Pons (tissue), 1 donor: Measurements from ENCODE around the gene KCNJ14.
A peak's percentile ranks its signal among the peaks of the same experiment; 100 is the strongest.

Source experiments
- DNase-seq: peaks from one replicate; pipeline ENCODE4 v3.0.0-alpha.2; 2016; ENCODE audit warnings: low spot score

Gene KCNJ14

DNA sequence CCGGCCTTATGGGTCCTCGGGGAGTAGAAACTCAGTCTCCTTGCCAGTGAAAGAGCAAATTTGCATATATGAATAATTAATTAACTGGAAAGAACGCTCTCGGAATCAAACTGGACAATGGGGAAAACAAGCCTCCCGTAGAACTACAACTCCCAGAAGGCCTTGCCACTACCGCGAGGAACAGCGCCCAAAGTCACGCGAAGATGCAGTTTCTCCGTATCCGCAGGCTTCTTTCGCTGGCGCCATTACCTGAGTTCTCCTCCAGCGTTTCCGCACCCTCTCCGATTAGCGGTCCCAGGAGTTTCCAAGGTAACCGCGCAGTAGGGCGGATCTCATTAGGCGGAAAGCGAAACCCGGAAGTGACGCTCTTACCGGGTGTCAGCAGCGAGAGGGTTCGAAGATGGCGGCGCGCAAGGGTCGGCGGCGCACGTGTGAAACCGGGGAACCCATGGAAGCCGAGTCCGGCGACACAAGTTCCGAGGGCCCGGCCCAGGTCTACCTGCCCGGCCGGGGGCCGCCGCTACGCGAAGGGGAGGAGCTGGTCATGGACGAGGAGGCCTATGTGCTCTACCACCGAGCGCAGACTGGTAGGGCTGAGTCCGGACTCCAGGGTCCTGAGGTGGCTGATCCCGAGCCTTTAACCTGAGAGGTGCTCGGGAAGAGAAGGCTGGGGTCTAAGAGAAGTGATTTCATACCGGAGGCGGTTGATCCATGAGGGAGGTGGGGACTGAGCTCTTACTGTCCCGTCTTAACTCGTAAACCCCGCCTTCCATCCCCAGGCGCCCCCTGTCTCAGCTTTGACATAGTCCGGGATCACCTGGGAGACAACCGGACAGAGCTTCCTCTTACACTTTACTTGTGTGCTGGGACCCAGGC, 9.5 kb upstream of the KCNJ14 start, which contains the start of gene GRWD1:
Gene GRWD1 (plus strand): TSS at position 378 of the 876 bp plus-strand sequence. CDS start 23 bp downstream, at position 401.
- peak; percentile 95 for DNase-seq

DNA sequence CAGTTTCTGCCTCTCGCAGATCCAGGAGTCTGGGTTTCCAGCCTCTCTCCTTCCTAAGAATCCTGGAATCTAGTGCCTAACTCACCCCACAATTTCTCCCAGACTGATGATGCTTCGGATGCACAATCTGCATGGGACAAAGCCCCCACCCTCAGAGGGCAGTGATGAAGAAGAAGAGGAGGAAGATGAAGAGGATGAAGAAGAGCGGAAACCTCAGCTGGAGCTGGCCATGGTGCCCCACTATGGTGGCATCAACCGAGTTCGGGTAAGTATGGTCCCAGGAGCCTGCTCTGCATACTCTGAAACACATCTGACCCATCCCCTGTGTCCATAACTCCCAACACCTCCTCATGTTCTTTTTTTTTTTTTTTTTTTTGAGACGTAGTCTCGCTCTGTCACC, 8.8 kb upstream of the KCNJ14 start:
- DNase-seq, result no peak

DNA sequence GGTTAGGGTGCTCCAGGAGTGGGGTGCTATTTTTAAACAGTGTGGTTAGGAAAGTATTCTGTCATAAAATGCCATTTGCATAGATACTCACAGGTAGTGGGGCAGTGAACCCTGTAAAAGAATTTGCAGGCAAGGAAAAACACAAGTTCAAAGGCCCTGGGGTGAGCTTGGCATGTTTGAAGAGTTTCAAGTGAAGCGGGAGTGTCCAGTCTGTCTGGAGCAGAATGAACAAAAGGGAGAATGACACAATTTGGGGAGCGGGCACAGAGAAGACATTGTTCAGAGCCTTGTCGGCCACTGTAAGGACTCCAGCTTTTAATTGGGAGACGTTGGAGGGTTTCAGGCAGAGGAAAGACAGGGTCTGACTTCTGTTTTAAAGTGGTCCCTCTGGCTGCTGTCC, 6.8 kb upstream of the KCNJ14 start:
- no peak for DNase-seq

DNA sequence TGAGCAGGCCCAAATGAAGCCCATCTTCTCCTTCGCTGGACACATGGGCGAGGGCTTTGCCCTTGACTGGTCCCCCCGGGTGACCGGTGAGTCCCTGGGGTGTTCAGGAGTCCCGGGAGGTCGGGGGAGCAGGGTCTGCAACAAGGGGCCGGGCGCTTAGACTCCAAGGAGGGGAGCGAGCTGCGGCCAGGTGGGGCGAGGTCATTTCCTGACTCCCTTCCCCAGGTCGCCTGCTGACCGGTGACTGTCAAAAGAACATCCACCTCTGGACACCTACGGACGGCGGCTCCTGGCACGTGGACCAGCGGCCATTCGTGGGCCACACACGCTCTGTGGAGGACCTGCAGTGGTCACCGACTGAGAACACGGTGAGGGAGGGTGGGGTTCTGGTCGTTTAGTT, 4.9 kb upstream of the KCNJ14 start:
- no peak for DNase-seq

DNA sequence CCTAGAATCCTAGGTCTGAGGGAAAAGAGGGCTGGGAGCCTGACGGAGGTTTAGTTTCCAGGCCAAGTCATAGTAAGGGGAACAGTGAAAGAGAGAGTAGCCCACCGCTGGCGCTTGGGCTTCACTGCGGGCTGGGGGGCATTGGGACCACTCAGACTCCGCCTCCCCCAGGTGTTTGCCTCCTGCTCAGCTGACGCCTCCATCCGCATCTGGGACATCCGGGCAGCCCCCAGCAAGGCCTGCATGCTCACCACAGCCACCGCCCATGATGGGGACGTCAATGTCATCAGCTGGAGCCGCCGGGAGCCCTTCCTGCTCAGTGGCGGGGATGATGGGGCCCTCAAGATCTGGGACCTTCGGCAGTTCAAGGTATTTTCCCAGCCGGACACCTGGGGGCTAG, 4.5 kb upstream of the KCNJ14 start:
- DNase-seq, result no peak

DNA sequence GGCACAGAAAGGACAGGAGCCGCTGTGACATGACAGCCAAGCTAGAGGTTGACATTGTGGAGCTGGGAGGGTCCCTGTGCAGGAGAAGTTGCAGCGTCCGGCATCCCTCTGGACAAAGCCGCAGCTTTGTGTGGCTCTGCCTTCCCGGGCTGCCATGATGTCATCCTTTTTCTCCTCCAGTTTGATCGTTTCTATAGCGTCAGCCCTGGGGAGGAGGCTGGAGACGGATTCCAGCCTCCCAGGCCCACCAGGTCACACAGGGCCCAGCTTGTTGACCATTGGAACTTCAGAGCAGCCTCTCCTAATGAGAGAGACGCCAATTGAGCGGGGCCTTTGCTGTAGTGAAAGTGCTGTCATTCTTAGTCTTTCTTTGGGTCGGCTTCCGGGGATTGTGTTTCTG, 3.8 kb upstream of the KCNJ14 start:
- DNase-seq, result no peak

DNA sequence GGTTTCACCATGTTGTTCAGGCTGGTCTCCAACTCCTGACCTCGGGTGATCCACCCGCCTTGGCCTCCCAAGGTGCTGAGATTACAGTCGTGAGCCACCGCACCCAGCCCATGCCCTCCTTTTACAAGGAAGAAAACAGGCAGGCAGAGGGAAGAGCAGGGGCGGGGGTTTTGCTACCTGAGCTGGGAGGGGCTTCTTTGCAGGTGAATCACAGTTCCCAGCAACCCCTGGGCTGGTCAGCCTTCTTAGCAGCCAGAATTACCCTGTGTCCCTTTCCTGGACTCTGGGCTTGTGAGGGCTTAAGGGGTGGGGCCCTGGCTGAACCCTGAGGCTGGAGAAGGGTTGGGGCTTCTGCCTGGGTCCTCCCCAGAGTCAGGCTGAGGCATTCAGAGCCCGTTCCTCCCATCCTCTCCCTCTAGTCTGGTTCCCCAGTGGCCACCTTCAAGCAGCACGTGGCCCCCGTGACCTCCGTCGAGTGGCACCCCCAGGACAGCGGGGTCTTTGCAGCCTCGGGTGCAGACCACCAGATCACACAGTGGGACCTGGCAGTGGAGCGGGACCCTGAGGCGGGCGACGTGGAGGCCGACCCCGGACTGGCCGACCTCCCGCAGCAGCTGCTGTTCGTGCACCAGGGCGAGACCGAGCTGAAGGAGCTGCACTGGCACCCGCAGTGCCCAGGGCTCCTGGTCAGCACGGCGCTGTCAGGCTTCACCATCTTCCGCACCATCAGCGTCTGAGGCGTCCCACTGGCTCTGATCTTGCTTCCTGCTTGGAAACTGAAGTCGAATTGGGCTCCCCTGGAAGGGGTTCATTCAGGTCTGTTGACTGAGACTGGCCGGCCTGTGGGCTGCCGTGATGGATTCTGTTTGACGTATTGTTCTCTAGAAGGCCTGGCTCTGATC, 2.8 kb upstream of the KCNJ14 start:
- DNase-seq, result no peak

DNA sequence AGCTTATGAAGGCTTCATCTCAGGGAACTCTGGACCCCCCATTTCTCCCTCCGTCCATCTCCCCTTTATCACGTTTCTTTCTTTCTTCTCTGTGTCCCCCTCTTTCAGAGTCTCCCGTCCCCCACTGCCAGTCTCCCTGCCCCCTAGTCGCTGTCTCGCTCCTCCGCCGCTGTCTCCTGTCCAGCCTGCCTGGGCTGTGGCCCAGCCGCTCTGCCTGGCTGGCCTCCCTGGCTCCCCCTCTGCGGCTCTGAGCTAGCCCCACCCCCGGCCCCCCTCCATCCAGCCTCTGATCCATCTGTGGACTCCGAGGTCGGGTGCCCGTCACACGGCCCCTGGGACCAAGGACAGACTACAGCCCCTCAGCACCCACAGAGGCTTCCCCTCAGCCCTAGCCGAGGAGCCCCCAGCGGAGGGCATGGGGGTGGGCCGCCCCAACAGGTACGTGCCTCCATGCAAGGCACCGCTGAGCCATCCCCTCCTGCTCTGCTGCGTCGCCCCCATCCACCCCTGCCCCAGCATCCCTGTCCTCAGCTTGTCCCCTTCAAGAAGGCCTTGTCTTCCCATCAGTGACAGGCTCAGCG, 1.1 kb upstream of the KCNJ14 start:
- DNase-seq, result no peak

DNA sequence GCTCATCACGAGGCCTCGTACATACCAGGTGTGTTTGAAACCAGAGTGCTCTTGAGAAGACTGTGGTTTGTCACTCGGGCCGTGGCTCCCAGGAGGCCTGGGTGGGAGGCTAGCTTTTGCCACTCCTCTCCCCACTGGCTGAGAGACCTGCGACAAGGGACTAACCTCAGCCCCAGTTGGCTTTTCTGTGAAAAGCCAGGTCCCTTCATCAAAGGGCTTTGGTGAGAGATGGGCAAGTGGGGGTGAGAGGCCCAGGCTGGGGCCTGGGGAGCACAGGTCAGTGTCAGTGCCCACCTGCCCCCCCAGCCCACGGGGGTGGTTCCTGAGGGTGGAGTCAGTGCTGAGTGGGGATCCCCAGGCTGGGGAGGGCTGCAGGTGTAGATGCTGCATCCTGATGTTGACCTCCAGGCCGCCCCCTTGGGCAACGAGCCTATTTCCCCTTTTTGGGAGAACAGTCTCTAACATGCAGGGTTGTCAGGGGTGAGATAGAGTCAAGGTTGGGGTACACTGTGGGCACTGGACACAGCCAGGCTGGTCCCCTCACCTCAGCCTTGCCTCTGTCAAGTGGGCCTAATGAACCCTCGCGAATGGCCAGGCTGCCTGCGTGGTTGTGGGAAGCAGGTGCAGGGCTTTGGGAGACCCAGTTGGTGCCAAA, 661 bp downstream of the KCNJ14 start:
- no peak for DNase-seq

DNA sequence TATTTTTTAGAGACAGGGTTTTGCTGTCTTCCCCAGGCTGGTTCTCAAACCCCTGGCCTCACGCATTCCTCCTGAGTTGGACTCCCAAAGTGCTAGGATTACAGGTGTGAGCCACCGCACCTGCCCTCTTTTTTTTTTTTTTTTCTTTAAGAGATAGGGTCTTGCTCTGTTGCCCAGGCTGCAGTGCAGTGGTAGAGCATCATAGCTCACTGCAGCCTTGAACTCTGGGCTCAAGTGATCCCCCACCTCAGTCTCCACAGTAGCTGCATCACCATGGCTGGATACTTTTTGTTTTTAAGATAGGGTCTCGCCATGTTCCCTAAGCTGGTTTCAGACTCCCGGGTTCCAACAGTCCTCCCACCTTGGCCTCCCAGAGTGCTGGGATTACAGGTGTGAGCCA, 1.5 kb downstream of the KCNJ14 start:
- DNase-seq, result no peak

DNA sequence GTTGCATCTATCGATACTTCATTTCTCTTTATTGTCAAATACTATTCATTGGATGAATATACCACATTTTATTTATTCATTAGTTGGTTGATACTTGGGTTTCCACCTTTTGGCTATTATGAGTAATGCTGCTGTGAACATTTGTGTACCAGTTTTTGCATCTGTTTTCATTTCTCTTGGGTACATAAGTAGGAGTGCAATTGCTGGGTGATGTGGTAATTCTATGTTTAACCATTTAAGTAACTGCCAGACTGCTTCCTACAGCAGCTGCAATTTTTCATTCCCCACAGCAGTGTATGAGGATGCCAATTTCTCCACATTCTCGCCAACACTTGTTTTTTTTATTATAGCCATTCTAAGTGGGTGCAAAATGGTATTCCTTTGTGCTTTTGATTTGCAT, 2.6 kb downstream of the KCNJ14 start:
- DNase-seq, result no peak

DNA sequence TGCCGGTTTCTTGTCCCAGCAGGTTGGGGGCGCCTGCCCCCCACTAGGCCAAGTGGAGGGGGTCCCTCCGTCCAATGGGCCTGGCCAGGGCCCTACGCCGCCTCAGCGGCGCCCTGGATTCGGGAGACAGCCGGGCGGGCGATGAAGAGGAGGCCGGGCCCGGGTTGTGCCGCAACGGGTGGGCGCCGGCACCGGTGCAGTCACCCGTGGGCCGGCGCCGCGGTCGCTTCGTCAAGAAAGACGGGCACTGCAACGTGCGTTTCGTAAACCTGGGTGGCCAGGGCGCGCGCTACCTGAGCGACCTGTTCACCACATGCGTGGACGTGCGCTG, 6.2 kb downstream of the KCNJ14 start:
- DNase-seq, result no peak

DNA sequence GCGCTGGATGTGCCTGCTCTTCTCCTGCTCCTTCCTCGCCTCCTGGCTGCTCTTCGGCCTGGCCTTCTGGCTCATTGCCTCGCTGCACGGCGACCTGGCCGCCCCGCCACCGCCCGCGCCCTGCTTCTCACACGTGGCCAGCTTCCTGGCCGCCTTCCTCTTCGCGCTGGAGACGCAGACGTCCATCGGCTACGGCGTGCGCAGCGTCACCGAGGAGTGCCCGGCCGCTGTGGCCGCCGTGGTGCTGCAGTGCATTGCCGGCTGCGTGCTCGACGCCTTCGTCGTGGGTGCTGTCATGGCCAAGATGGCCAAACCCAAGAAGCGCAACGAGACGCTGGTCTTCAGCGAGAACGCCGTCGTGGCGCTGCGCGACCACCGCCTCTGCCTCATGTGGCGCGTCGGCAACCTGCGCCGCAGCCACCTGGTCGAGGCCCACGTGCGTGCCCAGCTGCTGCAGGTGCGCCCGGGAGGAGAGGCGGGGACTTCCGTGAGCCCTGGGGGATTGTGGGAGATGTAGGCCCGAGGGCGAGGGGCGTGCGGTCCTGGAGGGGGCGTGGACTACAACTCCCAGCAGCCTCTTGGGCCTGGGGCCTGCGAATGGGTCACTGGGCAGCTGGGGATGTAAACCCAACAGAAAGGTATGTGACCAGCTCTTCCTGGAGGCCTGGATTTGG, 6.7 kb downstream of the KCNJ14 start:
- DNase-seq, result no peak

DNA sequence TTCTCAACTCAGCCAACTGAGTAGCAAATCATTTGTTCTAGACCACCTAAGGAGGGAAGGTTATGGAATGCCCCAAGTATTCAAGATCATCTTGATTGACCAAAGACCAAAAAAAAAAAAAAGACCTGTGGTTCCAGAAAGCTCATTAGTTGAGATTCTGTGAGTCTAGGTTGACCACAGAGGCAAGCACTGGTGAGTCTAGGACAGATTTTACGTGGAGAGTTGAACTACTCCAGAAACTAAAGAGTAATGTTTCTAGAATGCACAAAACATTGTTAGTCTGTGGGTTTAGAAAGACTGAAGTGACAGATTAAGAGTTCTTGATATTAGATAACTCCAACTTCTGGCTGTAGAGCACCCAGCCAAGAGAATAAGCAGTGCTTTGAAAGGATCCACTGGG, 9.8 kb downstream of the KCNJ14 start:
- no peak for DNase-seq

DNA sequence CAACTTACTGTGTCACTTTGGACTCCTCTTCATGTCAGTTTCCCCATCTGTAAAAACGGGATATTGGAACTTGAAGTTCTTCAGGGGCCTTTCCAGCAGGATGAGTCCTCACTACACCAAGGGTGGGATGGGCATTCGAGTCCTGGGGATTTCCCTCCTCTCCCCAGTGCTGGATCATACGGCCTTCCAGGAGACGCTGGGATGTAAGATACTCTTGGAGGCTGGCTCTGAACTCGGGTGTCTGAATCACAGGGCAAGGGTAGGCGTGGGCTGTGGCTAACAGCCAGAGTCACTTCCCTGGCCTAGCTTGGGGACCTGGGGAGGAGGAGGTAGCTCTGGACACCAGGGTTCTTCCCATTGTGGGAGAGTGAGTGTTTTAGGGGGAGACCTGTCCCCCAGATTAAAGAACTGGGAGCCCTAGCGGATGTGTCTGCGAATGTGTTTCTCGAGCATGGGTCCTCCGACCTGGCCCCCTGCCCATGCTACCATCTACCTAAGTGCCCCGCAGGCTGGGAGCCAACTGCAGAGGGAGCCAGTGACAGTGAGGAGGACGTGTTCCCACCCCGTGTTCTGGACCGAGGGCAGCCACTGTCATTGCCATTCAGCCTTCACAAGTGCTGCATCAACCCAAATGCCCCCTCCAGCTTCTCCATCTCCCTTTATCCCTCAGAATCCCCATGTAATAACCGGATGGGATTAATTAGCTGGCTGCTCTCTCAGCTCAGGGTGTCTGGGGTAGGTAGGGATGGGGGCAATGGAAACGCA, 11.4 kb downstream of the KCNJ14 start:
- no peak for DNase-seq

DNA sequence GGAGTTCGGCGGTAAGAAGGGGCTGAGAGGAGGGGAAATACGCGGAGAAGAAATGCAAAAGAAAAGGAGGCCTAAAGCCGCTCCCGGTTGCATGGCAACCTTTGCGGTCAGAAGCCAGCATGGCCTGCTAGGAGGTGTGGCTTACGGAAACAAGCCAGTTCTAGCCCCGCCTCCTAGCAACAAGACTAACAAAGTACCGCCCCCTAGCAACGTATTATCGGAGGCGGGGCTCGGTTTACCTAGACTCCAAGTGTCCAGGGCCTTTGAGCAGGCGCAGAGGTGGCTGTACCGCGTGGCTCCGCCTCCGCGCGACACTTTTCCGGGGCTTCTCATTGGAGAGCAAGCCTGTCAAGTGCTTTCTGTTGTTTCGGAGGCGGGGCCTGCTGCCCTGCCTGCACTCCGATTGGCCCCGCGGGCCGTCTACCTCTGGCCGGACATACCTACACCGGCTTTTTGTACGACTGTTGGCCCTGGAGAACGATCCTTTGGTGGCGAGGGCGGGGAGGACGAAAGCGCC, 13.5 kb downstream of the KCNJ14 start:
- peak; percentile 100 for DNase-seq

DNA sequence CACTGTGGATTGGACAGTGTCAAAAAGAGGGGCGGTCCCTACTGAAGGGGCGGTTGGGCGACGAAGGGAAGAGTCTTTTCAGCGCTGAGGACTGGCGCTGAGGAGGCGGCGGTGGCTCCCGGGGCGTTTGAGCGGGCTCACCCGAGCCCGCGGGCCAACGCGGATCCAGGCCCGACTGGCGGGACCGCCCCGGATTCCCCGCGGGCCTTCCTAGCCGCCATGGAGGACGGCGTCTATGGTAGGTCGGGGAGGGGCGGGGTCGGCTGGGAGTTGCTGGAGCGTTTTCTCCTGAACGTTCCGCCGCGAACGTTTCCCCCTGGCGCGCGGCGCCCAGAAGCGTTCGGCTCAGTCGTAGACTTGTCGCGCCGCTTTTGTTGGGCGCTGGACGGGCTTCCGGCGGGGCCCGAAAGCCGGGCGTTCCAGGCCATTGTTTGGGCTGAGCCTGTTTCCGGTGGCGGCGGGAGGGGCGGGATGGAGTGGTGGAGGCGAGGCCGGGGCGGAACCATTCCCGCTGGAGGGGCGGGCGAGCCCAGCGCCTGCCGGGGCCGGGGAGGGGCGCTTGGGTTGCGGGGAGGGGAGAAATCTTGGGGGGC, 14.0 kb downstream of the KCNJ14 start, which contains the start of gene CYTH2:
Gene CYTH2 (plus strand): TSS at position 81 of the 593 bp plus-strand sequence. CDS start 139 bp downstream, at position 220.
- DNase-seq, result peak; percentile 66

DNA sequence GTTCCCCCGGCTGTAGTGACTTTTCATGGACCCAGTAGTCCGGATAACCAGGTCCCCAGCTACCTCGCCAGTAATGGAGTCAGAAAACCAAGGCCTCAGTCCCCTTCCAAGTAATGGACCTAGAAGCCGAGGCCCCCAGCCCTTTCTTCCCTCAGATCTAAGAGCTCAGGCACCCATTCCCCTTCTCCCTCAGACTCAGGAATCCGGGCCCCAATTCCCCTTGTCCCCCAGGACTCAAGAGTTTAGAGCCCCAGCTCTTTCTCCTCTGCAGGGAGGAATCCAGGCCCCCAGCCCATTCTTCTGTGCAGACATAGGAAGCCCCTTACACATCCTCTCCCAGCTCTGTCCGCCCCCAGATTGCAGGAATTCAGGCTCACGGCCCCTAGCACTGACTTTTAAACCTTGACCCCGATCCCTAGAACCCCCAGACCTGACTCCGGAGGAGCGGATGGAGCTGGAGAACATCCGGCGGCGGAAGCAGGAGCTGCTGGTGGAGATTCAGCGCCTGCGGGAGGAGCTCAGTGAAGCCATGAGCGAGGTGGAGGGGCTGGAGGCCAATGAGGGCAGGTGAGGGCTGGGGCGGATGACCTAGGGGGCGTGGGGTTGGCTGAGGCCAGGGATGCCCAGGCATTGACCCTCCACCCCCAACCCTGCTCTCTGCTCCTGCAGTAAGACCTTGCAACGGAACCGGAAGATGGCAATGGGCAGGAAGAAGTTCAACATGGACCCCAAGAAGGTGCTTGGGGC, 14.7 kb downstream of the KCNJ14 start:
- DNase-seq, result no peak

DNA sequence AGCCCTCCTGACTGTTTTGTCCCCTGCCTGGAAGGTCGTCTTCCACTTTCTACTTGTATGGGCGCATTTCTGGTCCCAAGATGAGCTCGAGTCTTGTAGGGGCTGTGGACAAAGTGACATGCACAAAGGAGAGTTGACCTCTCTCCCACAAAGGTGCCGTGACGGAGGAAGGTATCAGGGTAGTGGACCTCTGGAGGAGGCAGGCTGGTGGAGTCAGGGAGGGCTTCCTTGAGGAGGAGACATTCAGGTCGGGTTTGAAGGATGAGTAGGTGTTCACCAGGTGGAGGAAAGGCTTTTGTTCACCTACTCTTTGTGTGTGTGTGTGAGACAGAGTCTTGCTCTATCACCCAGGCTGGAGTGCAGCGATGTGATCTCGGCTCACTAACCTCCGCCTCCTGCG, 15.5 kb downstream of the KCNJ14 start:
- DNase-seq, result no peak
